HG03064 (cell line): ENCODE data around the gene MCF2L2.

Experiments used
- ATAC-seq: cut with Tn5 transposase; IDR thresholded peaks from one replicate; pipeline ENCODE4 v1.9.1; 2021; ENCODE audit warnings: low read depth; ENCODE audit not compliant: unreplicated experiment

Gene MCF2L2

DNA sequence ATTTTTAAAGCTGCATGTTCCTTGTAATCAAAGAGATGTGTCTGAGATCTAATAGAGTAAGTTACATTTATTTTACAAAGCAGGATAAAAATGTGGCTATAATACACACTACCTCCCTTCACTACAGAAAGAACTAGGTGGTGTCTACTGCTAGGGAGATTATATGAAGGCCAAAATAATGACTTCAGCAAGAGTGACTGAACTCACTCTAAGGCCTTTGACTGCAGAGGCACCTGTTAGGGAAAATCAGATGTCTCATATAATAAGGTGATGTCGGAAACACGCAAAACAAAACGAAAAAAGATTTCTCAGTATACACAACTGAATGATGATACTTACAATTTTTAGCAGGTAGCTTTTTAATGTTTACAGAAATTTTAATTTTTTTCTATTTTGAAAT is 156.3 kb downstream of the MCF2L2 start:
- no peak for ATAC-seq

DNA sequence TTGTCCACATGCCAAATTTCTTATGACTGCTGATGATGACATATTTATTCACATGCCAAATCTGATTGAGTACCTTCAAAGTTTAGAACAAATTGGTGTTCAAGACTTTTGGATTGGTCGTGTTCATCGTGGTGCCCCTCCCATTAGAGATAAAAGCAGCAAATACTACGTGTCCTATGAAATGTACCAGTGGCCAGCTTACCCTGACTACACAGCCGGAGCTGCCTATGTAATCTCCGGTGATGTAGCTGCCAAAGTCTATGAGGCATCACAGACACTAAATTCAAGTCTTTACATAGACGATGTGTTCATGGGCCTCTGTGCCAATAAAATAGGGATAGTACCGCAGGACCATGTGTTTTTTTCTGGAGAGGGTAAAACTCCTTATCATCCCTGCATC is 158.1 kb downstream of the MCF2L2 start:
- no peak for ATAC-seq

DNA sequence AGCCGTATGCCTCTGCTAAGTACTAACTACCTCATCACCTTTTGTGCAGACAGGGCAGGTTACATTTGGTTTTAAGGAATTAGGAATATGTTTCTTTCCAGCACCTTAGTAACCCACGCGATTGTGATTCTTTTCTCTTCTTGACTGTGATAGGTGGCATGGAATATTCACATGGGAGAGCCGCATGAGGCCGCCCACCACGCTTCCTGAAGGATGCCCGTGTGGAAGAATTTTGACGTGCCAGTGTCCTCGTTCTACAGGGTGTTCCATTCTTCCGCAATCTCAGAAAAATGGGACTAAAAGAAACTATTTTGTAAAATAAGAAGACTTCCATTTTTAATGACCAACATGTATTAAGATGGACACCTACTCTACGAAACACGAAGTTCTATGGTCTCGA is 159.1 kb downstream of the MCF2L2 start:
- no peak for ATAC-seq

DNA sequence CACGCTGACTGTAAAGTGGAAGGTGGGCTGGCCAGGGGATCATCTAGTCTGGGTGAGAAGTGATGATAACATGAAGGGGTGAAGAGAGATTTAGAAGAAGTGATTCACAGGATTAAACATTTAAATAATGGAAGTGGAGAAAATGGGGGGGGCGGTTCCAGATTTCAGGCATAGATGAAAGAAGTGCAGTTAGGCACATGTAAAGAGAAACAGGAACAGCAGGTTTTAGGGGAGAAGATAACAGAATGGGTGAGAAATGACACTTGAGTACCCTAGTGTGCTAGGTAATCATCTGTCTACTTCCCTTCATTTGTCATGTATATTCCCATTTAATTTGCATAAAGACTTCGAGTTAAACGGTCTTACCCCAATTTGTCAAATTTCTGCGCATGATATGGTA is 160.1 kb downstream of the MCF2L2 start:
- no peak for ATAC-seq

DNA sequence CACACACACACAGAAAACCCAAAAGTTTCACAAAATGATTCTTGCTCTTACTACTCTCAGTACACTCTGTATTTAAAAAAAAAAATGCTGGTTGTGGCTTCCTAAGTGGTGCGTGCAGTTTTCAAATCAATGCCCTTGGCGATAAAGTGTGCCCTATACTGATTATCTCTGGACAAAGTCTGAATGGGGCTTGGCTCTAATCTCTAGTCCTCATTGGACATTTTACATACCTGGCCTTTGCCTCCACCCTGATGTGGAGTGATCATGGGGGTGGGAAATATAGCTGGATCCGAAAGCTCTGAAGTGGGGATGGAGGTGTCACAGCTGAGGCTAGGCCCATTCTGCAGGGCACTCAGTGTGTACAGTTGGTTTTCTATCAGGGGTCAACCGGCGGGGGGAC is 161.3 kb downstream of the MCF2L2 start:
- no peak for ATAC-seq

DNA sequence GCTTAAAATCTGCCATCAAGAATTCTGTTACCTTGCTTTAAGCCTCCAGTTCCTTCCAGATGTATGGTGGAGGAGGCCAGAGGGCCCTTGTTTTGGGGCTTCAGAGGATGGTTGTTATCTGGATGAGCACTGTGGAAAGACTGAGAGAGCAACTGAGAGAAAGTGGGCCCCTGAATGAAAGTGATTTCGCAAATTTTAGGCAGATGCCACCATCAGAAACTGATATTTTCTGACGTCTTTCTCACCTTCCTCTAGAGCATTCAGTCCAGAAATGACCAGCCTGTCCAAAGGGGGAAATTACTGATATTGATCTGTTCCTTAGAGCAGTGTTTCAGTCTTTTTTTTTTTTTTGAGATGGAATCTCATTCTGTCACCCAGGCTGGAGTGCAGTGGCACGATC is 162.0 kb downstream of the MCF2L2 start:
- ATAC-seq = no peak

DNA sequence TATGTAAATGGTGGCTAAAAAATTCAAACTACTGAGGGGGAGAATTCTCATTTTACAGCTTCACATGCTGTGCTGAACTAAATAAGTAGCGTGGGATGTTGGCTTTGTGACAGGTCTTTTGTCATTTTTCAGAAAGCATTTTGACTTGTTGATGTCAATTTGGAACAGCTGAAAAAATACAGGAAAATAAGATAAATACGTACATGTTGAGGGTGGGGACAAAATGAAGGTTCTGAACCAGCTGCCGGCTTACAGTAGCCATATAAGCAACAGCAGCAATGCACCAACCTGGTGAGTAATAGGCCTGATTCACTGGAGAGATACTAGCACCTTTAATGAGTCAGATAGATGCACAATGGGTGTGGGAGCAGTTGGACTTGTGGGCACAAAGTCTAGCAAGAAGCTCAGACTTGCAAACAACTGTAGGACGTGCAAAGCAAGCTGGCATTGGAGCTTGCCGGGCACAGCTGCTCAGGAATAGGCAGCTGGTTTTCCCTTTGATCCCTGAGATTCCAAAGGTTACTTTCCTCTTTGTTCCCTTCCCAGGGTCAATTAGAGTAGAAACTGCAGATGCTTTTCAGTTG is 162.5 kb downstream of the MCF2L2 start:
- ATAC-seq = no peak

DNA sequence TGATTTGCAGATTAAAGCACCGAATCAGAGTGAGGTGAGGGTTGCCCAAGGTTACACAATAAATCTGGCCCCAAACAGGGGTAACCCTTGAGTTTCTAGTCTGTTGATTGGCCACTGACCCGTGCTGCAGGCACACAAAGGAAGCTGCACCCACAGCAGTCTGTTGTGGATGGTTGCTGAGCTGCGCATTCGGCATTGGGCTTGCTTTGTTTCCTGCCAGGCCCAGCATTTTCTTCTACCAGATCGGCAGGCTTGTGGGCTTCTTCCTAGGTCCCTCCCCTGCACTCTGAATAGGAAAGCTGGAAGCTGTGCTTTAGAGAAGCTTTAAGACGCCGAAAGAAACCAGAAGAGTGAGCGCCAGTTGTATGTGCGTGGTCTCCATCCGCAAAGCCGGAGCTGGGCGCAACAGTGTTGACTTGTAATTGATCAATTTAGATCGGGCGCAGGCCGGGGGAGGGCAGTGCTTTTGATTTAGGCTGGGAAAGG is 163.2 kb downstream of the MCF2L2 start:
- no peak for ATAC-seq

DNA sequence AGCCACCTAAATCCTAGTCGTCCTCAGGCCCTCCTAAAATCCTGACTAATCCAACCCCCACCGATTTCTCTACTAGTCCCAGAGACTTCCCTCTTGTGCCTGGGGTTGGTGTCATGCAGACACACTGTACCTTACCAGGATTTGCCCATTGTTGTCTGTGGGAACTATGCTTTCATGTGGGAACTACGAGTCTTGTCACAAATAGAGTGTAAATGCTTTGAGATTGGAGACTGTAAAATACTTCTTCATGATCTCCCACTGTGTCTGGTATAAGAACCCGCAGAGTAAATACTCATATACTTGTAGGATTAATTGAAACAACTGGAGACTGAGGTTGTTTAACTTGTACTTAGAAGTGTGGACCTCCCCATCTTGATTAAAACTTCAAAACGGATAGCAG is 164.2 kb downstream of the MCF2L2 start:
- no peak for ATAC-seq

DNA sequence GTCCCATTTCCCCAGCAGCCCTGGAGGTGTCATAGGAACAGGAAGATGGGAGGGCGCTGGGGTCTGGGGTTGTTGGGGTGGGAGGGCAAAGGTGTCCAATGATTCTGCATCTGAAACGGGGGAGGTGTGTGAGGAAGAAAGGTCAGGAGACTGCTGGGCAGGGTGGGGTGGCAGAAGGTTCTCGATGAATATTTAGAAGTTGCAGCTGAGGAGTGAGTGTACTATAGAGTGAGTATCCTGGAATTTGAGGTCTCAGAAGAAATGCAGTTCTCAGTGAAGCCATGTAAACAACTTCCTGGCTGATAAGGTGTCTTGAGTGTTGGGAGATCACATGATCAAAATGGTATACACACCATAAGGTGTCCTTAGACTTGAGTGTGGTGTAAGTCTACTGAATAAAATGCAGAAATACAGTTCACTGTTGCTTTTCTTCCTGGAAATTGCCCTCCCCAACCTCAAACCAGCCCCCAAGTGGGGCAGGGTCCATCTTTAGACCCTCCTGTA is 165.5 kb downstream of the MCF2L2 start:
- ATAC-seq = no peak

DNA sequence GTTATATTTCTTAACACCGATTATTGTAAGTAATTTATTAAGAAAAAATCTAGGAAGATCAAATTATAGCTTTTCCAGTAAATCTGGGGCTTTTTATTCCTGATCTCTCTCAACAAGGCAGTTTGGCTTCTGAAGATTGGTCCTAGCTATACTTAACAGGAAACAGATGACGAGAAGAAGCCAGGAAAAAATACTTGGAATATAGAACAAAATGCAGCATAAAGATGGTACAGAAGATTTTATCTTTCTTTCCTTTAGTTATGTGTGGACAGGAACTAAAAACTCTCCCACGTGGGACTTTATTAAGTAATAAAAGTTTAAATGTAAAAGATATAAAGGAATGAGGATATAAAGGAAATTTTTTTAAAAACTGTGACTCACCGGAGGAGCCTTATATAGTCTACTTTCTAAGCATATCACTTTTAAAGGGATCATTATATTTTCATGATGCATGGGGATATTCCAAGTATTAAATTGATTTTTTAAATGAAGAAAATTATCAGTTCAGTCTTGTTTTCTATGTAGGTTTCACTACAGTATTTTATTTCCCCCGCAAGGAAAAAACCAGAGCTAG is 167.2 kb downstream of the MCF2L2 start:
- ATAC-seq = no peak

DNA sequence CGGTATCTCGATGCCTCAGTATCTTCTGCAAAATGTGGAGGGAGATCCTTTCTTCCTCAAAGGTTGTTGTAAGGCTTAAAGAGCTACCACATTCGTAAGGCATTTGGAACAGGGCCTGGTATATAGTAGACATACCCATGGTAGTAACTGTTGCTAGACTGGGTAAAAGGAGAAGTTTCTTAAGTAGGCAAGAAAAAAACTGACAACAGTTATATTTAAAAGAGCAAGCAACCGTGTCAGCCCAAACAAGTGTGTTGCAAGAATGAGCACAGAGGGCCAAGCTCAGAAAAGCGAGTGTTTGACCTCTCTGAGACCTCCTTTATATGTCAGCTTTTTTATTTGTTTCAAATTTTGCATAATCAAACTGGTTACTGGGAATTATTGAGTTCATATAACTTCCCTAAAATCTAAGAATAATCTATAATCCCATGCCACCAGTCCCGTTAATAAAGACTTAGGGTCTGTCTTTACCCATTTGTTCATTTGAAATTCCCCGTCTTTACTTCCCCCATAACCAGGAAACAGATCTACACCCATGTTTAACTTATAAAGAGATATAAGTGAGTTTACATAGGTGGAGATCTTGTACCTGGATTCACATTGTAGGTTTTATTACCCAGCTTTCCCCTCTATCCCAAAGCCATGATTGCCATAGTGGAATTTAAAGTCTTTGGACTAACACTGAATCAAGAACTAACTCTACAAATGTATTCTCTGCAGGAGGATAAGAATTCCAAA is 168.1 kb downstream of the MCF2L2 start:
- no peak for ATAC-seq

DNA sequence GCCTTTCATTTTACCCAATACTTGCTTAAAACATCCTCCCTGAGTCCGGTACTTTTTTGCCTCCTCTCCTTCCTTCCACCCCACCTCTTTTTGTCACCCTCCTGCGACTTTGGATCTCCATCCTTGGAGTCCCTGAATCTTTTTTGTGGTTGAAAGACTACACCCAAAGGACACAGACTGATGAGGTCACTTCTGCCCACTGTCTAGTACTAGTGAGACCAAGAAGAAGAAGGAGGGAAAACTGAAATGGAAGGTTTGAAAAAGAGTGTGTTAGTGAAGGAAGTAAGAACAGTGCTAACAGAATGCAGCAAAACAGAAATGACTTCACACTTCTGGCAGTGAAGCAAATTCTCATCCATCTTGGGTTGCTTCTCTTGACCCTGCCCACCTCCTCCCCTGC is 168.8 kb downstream of the MCF2L2 start:
- ATAC-seq = no peak

DNA sequence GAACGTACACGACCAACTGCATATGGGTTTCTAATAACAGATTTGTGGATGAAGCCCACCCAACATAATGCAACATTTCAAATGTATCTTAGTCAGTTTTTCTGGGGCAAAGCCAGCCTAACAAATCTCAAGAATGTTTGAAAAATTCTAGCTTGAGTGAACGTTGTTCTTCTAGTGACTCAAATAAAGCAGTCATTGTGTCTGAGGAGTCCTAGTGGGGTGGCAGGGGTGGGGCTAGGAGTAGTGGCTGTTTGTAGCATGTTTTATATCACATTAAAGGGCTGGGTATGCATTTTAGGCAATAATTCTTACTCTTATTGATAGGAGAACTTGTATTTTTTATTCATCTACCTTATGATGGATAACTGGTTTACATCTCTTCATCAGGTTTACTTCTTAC is 169.3 kb downstream of the MCF2L2 start:
- no peak for ATAC-seq

DNA sequence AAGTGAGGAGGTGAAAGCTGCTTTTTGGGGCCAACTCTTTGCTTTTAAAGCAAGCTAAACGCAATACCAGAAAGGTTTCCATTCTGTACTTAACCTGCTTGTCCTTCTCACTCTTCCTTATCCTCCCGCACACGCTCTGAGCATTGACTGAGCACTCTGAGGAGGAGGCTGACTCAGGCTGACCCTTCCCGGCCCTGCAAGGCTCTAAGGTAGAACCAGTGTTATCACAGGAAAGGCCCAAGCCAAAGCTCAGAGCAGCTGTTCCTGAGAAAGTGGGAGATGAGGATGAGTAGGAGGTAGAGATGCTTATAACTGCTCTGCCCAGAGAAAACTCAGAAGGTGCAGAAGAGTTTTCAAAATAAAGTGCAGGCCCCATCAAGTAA is 173.1 kb downstream of the MCF2L2 start:
- ATAC-seq = no peak

DNA sequence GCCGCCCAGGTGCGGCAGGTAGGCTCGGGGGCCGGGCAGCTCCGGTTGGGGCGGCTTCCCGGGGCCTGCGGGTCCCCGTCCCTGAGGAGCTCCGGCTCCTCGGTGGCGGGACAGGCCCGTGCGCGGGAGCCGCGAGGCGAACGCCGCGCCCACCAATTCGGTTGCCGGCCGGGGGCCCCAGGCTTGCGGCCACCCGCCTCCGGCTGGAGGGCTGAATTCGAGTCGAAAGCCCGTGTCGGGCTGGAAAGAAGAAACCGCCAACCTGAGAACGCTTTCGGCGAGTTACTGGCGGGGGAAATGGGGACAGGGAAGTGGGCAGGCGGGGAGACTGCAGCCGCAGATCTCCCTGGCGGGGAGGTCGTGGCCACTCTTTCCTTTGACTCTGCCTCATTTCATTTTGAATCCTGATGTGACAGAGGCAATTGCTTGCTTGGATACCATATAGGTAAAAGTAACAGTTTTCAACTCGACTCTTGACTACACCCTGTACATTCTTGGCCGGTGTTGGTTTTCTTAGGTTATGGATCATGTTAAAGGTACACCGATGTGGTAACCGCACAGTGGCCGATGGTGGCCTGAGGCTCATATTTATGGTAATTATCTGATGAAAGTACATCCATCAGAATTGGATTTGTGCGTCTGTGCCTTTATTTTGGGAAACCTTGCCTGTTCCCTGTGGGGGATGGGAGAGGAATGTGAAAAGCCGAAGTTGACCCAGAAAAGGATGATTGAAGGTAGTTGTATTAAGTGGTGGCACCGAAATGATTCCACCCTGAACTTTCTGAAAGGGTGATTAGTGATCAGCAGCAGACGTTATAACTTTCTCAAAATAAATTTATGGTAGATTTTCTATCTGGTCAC is 173.7 kb downstream of the MCF2L2 start:
- no peak for ATAC-seq

DNA sequence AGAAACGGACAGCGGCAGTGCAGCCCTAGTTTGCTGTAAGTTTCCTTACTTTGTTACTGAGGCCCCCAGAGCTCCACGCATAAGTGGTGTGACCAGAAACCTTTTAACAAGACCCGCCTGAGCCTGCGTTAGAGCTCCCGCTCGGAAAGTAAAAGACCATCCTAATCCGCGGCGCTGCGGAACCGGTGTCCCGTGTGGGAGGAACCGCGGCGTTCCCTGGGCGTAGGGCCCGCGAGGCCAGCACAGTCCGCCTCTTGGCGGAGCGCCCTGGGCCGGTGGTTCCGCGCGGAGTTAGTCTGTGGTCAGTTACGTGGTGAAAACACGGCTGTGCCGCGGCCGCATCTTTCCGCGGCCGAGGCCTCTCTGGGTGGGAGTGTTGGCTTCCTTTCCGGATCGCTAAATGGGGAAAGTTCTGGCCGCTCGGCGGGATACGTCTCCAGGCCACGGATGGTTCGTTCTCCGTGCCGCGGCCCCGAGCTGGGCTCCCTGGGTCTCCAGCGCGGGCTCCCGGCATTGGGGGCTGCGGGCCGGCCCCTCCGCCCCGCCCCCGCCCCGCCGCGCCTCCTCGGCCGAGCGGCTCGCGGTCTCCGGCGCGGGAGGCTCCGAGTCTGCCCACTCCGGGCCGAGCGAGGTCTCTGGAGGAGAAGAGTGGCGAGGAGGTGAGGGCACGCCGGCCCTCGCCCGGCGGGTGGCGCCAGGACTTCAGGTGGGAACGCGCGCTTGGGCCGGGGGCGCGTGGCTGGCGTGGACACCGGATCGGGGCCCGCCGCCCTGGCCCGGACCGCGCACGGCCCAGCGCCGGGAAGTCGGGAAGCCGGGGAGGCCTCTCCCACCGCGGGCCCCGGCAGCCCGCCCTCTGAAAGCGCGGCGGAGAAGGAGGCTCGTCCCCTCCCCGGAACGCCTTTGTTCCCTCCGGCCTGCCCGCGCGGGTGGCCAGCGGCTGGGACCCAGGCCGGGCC is 174.6 kb downstream of the MCF2L2 start:
- no peak for ATAC-seq

DNA sequence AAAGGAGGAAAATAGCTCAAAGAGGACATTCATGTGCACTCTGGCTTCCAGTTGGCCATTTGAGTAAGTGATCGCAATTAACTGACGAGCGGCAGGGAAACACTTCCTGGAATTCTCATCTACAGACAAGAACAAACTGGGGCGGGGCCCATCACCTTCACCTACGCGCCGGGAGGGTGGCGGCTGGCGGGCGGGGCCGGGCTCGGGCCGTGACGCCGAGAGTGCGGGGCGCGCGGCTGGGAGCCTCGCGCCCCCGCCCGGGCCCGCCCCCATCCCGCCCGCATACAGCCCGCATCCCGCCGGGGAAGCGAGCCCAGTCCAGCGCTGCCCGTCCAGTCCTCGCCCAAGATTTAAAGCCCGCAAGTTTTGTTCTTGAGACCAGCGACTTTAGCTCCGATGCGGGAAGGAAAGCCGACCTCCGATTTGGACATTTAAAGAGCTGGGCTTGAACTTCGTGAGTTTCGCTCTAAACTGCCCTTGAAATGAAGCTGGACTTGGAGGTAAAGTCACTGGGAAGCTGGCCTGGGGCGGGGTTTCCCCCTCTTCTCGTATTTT is 175.4 kb downstream of the MCF2L2 start, which contains the start of gene B3GNT5:
Gene B3GNT5 (plus strand): TSS at position 281 of the 555 bp plus-strand sequence. CDS start 16,546 bp downstream, outside the sequence.
- no peak for ATAC-seq

DNA sequence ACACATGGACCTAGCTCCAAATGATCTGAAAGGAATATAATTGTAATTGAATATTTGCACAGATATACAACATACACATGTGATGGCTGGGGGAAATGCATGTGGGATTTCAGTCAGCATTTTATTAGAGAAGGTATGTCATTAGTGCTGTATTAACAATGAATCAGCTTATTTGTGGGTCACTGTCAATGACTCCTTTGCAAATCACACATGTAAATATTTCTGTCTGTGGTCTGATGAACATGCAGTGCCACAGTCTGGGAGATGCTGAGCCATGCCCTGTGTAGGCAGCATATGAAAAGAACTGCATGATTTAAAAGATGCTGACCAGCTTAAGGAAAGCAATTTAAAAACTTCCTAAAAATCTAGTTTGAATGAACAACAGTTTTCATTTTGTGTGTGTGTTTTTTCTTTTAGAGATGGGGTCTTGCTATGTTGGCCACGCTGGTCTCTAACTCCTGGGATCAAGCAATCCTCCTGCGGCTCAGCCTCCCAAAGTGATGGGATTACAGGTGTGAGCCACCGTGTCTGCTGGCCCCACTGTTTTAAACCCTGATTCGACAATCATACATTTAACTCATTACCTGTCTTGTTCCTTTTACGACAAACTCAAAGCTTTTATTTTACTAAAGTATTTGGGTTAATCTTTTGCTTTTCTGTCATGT is 176.2 kb downstream of the MCF2L2 start:
- ATAC-seq = no peak
